Epithelial cell of alveolus of lung (primary cell): ENCODE results near the gene OBP2A. TPM values are rescaled to one million over a fixed set of nuclear protein-coding genes. Genes with fewer than 3 reads are reported as not detected.

Source experiments
- total RNA-seq: library from RNA; depleted of rRNA; stranded (reverse); fragments of >200 nt; gene quantifications from 2 replicates; pipeline ENCODE4 v1.2.1, GENCODE V29; 2015

The OBP2A gene
- total RNA-seq: not detected in 2 replicates

DNA sequence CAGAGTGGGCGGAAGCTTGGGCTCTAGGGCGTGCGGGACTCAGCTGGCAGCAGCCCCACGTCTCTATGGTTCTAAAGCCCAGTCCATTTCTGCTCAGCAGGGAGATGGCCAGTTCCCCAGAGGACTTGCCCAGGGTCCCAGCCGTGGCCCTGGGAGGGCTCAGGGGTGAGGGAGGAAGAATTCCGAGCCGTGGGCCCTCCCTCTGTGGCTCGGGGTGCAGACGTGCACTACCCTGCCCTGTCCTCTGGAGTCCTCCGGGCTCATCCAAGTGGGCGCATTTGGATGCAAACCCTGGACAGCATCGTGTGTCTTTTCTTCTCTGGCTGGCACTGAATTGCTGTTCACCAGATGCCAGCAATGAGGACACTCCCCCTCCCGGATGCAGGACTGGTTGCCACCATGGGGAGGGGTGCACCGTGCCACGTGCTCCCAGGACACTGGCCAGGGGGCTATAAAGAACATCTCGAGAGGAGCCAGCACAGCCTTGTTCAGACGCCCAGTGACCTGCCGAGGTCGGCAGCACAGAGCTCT is at the start of gene OBP2A:
TSS of gene OBP2A (plus strand) at position 481 of the 531 bp plus-strand sequence. CDS start 55 bp downstream, outside the sequence.

DNA sequence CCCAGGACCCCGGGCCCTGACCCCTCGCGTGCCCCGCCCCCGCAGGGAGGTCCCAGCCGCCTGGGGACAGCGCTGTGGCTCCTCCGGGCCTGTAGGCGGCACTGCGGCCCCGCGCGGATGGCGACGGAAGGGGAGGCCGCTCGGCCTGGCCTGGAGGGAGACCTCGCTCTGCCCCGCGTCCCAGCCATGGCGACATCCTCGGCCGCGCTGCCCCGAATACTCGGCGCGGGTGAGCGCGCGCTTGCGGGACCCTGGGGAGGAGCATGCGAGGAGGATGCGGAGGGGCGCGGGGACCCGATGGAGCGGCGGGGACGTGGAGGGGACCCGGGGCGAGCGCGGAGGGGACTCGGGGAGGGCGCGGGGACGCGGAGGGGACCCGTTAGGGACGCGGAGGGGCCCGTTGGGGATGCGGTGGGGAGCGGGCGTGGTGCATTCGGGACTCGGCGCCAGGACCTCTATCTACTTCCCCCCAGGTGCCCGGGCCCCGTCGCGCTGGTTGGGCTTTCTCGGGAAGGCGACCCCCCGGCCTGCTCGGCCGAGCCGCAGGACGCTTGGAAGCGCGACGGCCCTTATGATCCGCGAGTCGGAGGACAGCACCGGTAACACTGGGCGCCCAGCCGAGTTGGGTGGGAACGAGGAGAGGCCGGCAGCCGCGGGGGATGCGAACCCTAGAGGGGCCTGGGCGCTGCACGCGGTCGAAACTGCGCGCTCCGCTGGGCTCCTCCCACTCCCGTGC is 45.2 kb upstream of the OBP2A start, which contains the start of gene MRPS2:
TSS of gene MRPS2 (plus strand) at position 158 of the 736 bp plus-strand sequence. CDS start at position 187, 29 bp downstream.

DNA sequence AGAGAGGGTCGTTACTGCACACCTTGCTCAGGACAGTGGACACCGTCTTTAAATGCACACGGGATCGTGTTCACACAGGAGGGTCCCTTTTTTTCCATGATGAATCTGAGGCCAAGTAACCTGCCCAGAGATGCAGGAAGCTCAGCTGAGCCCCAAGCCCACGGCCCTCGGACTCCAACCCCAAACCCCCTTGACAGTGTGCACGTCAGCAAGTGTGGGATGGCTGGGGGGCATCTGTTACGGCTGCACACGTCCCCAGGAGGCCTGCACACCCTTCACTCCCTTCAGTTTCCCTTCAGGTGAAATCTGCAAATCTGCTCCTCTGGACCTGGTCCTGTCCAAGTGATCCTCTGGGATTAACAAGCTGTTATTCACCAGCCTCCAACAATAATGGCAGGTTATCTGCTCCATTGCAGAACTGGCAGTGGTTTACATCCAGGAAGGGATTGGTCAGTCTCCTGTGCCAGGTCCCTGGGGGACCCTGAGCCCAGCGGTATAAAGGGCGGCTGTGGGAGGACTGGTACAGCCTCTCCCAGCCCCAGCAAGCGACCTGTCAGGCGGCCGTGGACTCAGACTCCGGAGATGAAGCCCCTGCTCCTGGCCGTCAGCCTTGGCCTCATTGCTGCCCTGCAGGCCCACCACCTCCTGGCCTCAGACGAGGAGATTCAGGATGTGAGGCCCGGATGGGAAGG is 24.9 kb upstream of the OBP2A start, which contains the start of gene LCN1:
TSS of gene LCN1 (plus strand) at position 525 of the 692 bp plus-strand sequence. CDS start at position 583, 58 bp downstream.

GRCh38 chr9:135561391-135562234 is 15.7 kb downstream of the OBP2A start, which contains the start of gene PAEP:
PAEP (plus strand) TSS chr9:135561756.

Other genes with a start within 250 kb of the OBP2A start
- 4.3 and 5.8 TPM in 2 replicates for gene PPP1R26, start 66.3 kb upstream of the OBP2A start, total RNA-seq
- gene MRPS2, start 45.4 kb upstream of the OBP2A start, total RNA-seq: 45.4 and 56.5 TPM in 2 replicates
- not detected in 2 replicates for gene LCN1, start 24.7 kb upstream of the OBP2A start, total RNA-seq
- gene PAEP, start 15.6 kb downstream of the OBP2A start, total RNA-seq: 0.65 TPM in 1 of 2 replicates, not detected in the other
- gene GLT6D1, start 93.4 kb downstream of the OBP2A start, total RNA-seq: not detected in 2 replicates
- gene LCN9, start 117.2 kb downstream of the OBP2A start, total RNA-seq: not detected in 2 replicates
- gene SOHLH1, start 153.4 kb downstream of the OBP2A start, total RNA-seq: not detected in 2 replicates
- gene KCNT1, start 156.1 kb downstream of the OBP2A start, total RNA-seq: not detected in 2 replicates